Measurements from ENCODE around the gene OLA1. TPM values are rescaled to one million over a fixed set of nuclear protein-coding genes. Genes with fewer than 3 reads are reported as not detected.

Gene OLA1
- polyA plus RNA-seq, 3 donors, result 24.9 to 72.3 (median 71.9) TPM

- no peaks in the 10 kb centered on the region for H4K20me1 ChIP-seq (ENCODE audit: insufficient read depth, low read length)
- H3K4me1 ChIP-seq (ENCODE audit: control insufficient read depth in 1 of 2, insufficient read depth in 2 of 2, low read length in 2 of 2), result peaks cover 5% of the 10 kb centered on the region in 2 donors
- H3K9me3 ChIP-seq (replicated peaks in 1 of 2; ENCODE audit: control insufficient read depth in 1 of 2, insufficient read depth in 1 of 2, low read length in 2 of 2), result no peaks in the 10 kb centered on the region
- DNase-seq, result peak in 2 of 3 donors; percentile 10 to 50
- H3K9ac ChIP-seq (ENCODE audit: insufficient read depth, low read length, poor library complexity, severe bottlenecking), result no peak overlapping the region
- no peak overlapping the region for H2AFZ ChIP-seq (ENCODE audit: insufficient read depth, low read depth, low read length, poor library complexity, severe bottlenecking)
- no peaks in the 10 kb centered on the region for H3K36me3 ChIP-seq (replicated peaks in 1 of 2; ENCODE audit: control insufficient read depth in 1 of 2, insufficient read depth in 2 of 2, low read length in 2 of 2)
- Mint-ChIP-seq H3K9me3 (no peaks in the 10 kb centered on the region), H3K4me1 (peaks cover 10% of the 10 kb centered on the region), H3K4me3 (no peak overlapping the region), H3K27me3 (ENCODE audit: low read depth in 3 of 3) (peaks cover 2 to 5% (median 2%) of the 10 kb centered on the region in 3 donors), H3K27ac (no peak overlapping the region), H3K36me3 (no peaks in the 10 kb centered on the region)
- no CpG with 5 or more reads among the region's 1 CpG for whole genome bisulfite sequencing (ENCODE audit: insufficient coverage)
- no peak overlapping the region for H3K4me2 ChIP-seq (replicated peaks; ENCODE audit: extremely low read depth, low read length, poor library complexity, severe bottlenecking)
- no peak overlapping the region for H3K4me3 ChIP-seq (replicated peaks in 1 of 3; ENCODE audit: low read depth in 2 of 3, low read length in 3 of 3)
- H3K79me2 ChIP-seq (ENCODE audit: insufficient read depth, low read length), result no peaks in the 10 kb centered on the region
- no peaks in the 10 kb centered on the region for H3K27me3 ChIP-seq (ENCODE audit: control insufficient read depth in 2 of 2, insufficient read depth in 2 of 2, low read length in 2 of 2)
- no peak for TF ChIP-seq CTCF (IDR thresholded peaks at IDR 0.05)
- intact Hi-C loops (cut with micrococcal nuclease), result loop anchor here in 1 of 2 donors (10.0 kb wide), 1 partner anchor 65 kb away; no protein-coding TSS in a partner anchor
- no peak overlapping the region for H3K27ac ChIP-seq (ENCODE audit: low read depth in 1 of 2, low read length in 2 of 2)
These were observed 11.6 kb upstream of the OLA1 start for GRCh38 chr2:174259981-174260380.

DNA sequence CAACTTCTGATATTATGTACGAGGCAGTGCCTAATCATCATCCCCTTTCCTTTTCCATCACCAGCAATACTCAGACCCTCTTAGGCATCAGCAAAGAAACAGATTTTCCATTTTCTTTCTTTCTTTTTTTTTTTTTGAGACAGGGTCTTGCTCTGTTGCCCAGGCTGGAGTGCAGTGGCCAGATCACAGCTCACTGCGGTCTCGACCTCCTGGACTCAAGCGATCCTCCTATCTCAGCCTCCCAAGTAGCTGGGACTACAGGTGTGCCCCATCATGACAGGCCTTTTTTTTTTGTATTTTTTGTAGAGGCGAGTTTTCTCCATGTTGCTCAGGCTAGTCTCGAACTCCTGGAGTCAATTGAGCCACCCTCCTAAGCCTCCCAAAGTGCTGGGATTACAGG lies 5.9 kb upstream of the OLA1 start:
- H3K9me3 ChIP-seq (replicated peaks in 1 of 2; ENCODE audit: control insufficient read depth in 1 of 2, insufficient read depth in 1 of 2, low read length in 2 of 2), result no peaks in the 10 kb centered on the region
- no peak overlapping the region for H3K9ac ChIP-seq (ENCODE audit: insufficient read depth, low read length, poor library complexity, severe bottlenecking)
- H3K4me1 ChIP-seq (ENCODE audit: control insufficient read depth in 1 of 2, insufficient read depth in 2 of 2, low read length in 2 of 2), result no peaks in the 10 kb centered on the region
- no peaks in the 10 kb centered on the region for H4K20me1 ChIP-seq (ENCODE audit: insufficient read depth, low read length)
- H3K4me1 Mint-ChIP-seq, result no peaks in the 10 kb centered on the region
- DNase-seq, result no peak
- no peaks in the 10 kb centered on the region for H3K27me3 ChIP-seq (ENCODE audit: control insufficient read depth in 2 of 2, insufficient read depth in 2 of 2, low read length in 2 of 2)
- 100% methylated on average over 4 of the region's 6 CpGs for WGBS (ENCODE audit: insufficient coverage)
- no peaks in the 10 kb centered on the region for H3K36me3 Mint-ChIP-seq
- H3K79me2 ChIP-seq (ENCODE audit: insufficient read depth, low read length), result no peaks in the 10 kb centered on the region
- no peak overlapping the region for H2AFZ ChIP-seq (ENCODE audit: insufficient read depth, low read depth, low read length, poor library complexity, severe bottlenecking)
- no peak overlapping the region for H3K27ac ChIP-seq (ENCODE audit: low read depth in 1 of 2, low read length in 2 of 2)
- no peak overlapping the region for H3K4me3 ChIP-seq (replicated peaks in 1 of 3; ENCODE audit: low read depth in 2 of 3, low read length in 3 of 3)
- intact Hi-C loops (cut with micrococcal nuclease), result loop anchor here in 1 of 2 donors (10.0 kb wide), 1 partner anchor 71 kb away; no protein-coding TSS in a partner anchor
- peaks cover 0 to 2% (median 0%) of the 10 kb centered on the region in 7 donors for H3K9me3 Mint-ChIP-seq
- TF ChIP-seq CTCF (IDR thresholded peaks at IDR 0.05), result no peak
- H3K27me3 Mint-ChIP-seq (ENCODE audit: low read depth in 3 of 3), result peaks cover 3 to 6% (median 4%) of the 10 kb centered on the region in 3 donors
- no peak overlapping the region for H3K27ac Mint-ChIP-seq
- H3K36me3 ChIP-seq (replicated peaks in 1 of 2; ENCODE audit: control insufficient read depth in 1 of 2, insufficient read depth in 2 of 2, low read length in 2 of 2), result no peaks in the 10 kb centered on the region
- H3K4me2 ChIP-seq (replicated peaks; ENCODE audit: extremely low read depth, low read length, poor library complexity, severe bottlenecking), result no peak overlapping the region
- H3K4me3 Mint-ChIP-seq, result no peak overlapping the region
